Stimulated activated CD4-positive, alpha-beta T cell treated with anti-CD3 and anti-CD28 coated beads, TNF-alpha, amount 100 ng/mL, for 1 hour (primary cell): ENCODE data around the gene MAP3K13.
"Not testable (repeated sequence)": the region's sequence is repeated elsewhere in the genome, so short reads cannot be mapped to it uniquely, and the experiment has no call there.

Source experiments
- DNase-seq, 3 donors: peaks; one replicate each; pipeline ENCODE4 v3.0.0-alpha.2; 2020; ENCODE audit warnings: low read depth in 3 of 3, low spot score in 1 of 3

Gene MAP3K13

GRCh38 chr3:185393055-185393454 lies 30.1 kb downstream of the MAP3K13 start:
- no peak for DNase-seq

DNA sequence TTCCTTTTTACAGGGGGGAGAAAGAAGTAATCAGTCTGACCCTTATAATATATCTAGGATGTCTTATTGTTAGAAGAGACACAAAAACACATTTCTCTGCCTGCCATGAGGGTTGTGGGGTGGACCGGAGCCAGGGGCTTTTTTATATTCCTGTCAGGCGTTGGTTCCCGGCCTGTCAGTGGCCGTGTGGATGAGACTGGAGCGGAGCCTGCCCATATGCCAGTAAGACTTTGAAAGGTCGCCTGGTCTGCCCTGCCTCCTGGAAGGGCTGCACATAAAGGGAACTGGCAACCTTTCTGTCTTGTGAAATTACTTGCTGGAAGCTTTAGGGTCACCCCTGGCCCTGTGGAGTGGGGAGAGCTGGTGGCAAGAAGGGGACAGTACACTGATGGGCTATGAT lies 34.7 kb downstream of the MAP3K13 start:
- no peak for DNase-seq

- DNase-seq = no peak
Measured at GRCh38 chr3:185399737-185400667, 37.1 kb downstream of the MAP3K13 start.

DNA sequence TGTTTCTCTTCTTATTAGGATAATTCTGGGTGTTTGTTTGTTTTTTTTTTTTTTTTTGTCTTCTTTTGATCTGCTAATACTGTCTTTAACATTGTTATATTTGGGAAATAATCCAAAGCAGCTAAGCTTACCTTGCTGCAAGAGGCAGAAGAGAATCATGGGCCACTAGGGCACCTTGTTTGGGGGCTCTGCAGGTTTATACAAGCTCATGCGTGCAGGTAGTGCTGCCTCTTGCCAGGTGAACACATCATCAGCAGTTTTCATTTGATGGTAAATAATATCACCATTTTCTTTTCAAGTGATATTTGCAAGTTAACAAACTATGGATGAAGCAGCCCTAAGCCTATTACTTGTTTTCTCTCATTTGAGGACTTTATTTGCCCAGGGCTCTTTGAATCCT lies 37.9 kb downstream of the MAP3K13 start:
- no peak for DNase-seq

- DNase-seq = no peak
Measured at GRCh38 chr3:185401319-185401955, 38.5 kb downstream of the MAP3K13 start.

DNA sequence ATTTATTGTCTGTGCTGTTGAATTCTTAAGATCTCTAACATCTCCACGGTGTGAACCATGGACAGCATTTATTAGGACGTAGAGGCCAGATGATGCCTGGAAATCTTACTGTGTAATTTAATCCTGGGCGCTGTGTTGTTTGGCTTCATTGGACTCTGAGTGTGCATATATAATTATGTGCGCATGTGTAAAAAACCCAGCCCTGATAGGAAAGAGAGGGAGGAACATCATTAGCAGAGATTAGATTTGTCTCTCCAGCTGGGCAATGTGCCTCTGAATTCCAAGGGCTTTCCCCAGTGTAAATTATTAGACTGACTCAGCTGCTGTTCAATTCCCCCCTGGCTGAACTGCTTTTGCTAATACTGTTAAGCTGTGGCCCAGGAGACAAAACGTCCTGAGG lies 39.6 kb downstream of the MAP3K13 start:
- no peak for DNase-seq

GRCh38 chr3:185403002-185403401 lies 40.1 kb downstream of the MAP3K13 start:
- no peak for DNase-seq

DNA sequence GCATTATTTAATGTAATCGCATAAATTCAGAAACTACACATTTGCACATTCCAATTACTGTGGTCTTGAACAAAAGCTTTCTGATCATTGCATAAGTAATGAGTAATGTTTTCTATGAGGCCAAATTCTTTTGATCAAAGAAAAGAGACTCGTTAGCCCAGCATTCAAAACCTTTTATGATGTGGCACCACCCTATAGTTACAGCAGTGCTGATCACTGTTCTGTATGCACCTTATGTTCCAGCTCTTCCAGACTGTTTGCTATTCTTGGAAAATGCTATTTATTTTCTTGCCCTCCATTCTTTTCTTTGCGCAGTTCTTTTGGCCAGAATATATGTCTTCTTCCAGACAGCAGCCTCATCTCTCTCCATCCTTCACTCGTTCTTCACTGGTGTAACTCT lies 42.3 kb downstream of the MAP3K13 start:
- DNase-seq = no peak

DNA sequence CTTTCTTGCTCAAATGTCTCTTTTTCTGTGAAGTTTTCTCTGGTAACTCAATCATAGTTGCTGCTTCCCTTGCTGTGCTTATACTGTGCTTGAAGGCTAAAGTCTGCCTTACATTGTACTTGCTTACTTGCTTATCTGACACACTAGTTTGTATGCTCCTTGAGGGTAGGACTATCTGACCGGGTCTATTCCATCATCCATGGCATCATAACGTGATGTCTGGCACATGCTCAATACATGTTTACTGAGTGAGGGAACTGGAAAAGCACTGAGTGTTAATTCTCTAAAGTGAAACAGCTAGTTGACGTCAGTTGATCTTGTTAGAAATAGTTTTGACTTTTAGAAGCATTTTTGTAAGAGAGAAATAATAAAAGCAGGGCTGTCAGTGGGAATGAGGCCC lies 42.7 kb downstream of the MAP3K13 start:
- no peak for DNase-seq

DNA sequence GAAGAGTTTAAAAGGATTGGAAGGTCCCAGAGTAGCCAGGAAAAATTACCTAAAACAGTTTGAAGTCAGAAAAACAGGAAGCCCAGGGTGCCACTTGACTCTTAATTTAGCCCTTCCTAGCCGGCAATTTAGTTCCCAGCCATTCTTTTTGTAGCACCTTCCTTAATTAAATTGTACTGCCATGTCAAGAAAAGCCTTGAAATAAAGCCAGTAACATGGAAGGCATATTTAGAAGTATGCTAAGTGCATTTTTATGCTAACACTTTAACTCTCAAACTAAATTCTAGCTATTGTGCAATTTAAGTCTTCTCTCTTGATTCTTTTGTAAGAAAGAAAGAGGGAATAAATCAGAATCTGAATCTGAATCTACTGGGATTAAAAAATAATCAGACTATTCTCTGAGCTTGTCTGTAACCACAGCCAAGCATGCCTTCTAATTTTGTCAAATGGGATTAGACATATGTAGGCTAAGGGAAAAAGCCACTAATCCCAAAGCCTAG lies 43.2 kb downstream of the MAP3K13 start:
- DNase-seq = no peak

GRCh38 chr3:185409957-185410356 lies 47.0 kb downstream of the MAP3K13 start:
- DNase-seq = no peak

- DNase-seq = no peak
Measured at GRCh38 chr3:185411133-185411532, 48.2 kb downstream of the MAP3K13 start.

GRCh38 chr3:185416513-185416912 lies 53.6 kb downstream of the MAP3K13 start:
- no peak for DNase-seq

DNA sequence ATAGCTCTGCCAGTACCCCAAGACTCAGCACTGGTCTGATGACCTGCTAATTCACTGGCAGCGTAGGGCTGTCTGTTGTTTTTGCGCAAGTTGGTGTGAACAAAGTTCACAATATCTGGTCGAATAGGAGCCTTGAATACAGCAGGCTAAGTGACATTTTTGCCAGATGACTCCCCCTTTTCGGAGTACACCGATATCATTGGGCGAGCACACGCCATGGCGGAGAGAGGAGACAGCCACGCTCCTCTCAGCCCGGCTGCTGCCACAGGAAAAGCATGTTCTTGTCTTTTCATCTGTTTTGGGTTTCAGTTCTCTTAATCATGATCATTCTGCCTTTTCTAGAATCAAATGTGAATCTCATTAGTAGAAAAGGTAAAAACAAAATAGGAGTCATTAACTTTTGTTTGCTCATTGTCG lies 55.6 kb downstream of the MAP3K13 start:
- not testable (repeated sequence) for DNase-seq

DNA sequence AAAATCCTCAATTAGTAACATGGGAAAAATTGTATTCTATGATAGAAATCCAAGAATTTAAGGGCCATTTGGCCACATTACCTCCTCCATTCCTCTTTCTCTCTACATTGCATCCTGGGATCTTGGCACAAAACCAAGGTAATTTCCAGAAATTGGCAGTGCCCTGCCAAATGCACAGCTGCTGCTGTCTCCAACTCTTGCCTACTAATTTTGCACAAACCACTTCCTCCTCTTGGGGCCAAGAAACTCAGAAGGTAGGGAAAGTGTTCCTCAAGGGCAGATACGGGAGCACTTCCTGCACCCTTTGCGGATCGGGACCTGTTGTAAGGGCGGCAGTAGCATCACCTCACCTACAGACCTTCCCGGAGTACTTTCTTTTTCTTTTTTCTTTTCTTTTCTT lies 57.8 kb downstream of the MAP3K13 start:
- no peak for DNase-seq

GRCh38 chr3:185421577-185422232 lies 58.8 kb downstream of the MAP3K13 start:
- DNase-seq = no peak

- no peak for DNase-seq
Measured at GRCh38 chr3:185422677-185423076, 59.7 kb downstream of the MAP3K13 start.

DNA sequence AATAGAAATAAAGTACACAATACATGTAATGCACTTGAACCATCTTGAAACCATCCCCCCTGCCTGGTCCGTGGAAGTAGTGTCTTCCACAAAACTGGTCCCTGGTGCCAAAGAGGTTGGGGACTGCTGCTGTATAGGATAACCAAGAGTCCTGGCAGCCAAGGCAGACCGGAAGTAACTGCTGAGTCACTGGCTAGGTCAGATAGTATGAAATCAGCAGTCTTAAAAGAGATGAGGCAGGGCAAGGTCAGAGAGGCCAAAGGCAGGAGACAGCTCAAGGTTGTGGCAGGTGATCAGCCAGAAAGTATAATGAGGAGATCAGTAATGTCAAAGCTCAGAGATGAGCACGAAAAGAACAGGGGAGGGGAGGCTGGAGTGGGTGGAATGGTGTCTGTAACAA lies 60.2 kb downstream of the MAP3K13 start:
- no peak for DNase-seq

DNA sequence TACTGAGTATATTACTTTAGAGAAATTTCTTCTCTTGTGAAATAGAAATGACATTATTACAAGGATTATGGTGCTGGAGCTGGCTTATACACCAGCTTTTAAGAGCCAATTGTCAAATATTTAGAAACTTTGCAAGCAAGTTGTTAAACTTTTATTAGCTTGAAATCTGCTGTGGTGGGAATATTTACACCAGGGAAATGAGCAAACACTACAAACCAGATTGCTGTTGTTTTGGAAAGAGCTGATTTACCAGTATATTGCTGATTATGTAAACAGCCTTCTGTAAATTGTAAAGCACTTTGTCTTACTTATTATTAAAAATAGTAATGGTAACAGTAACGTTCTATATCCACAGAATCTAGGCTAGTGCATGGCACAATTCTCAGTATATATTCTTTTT lies 61.5 kb downstream of the MAP3K13 start:
- DNase-seq = no peak

DNA sequence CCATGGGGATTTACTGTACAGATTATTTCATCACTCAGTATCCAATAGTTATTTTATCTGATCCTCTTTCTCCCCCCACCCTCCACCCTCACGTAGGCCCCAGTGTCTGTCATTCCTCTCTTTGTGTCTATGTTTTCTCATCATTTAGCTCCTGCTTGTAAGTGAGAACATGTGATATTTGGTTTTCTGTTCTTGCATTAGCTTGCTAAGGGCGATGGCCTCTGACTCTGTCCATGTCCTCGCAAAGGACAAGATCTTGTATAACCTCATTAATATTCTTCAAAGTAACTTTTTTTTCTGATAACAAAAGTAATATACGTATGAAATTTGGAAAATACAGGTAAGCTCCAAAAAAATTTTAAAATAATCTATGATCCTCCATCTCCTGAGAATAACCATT lies 67.4 kb downstream of the MAP3K13 start:
- DNase-seq = no peak

- DNase-seq = no peak
Measured at GRCh38 chr3:185439745-185440466, 77.0 kb downstream of the MAP3K13 start.
